T-helper 2 cell (primary cell): Measurements from ENCODE around the gene INTS7.

Experiments
- DNase-seq, 5 experiments: peaks; one replicate each; pipeline versions ENCODE4 v3.0.0 to v3.0.0-alpha.2; 2012 to 2022

INTS7 gene

DNA sequence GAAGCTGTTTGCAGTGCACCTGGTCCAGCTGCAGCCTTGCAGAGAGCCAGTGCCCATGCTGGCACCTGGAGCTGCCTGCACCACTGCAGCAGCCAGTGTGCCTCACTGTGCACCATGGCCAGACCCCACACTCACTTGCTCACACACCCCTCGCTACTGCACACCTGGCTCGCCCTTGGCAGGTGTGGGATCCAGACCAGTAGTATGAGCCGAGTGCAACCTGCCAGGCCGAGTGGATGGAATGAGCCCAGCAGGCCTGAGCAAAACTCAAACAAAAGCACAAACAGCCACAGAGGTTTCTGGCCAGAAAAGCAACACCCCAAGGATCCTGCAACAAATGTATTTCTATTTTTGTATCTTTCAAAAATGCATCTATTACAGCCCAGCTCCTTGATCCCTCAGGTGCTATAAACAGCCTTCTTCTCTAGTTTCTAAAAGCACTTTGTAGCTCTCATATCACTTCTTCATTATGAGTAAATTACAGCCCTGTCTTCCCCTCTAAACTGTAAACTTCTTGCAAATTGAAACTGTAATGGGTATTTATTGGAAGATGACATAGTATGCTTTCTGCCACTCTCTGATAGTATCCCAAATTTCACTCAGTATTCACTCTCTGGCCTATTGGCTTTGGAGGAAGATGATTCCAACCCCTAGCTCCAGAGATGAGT lies 132.6 kb downstream of the INTS7 start:
- no peak for DNase-seq

DNA sequence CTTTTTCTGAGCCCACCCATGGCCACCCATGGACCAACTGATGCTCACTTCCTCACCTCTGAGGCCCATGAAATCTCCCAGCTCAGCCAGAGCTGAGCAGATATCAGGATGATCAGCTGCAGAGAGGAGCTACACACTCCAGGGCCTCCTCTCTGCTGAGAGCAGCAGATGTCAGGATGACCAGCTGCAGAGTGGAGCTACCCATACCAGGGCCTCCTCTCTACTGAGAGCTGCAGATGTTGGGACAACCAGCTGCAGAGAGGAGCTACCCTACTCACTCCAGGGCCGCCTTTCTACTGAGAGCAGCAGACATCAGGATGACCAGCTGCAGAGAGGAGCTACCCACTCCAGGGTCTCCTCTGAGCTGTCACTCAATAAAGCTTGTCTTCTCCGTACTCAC lies 133.4 kb downstream of the INTS7 start:
- DNase-seq: no peak

DNA sequence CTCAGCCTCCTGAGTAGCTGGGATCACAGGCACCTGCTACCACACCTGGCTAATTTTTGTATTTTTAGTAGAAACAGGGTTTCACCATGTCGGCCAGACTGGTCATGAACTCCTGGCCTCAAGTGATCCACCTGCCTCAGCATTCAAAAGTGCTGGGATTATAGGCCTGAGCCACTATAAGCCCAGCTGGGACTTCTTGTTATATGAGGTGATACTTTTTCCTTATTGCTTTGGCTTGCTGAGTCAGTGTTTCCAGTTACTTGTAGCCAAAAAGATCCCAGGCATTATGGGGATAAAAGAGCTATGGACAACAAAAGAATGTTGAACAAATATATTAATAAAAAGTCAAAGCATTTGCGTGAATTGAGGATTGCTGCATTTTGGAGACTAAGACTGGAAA lies 134.9 kb downstream of the INTS7 start:
- DNase-seq: no peak

DNA sequence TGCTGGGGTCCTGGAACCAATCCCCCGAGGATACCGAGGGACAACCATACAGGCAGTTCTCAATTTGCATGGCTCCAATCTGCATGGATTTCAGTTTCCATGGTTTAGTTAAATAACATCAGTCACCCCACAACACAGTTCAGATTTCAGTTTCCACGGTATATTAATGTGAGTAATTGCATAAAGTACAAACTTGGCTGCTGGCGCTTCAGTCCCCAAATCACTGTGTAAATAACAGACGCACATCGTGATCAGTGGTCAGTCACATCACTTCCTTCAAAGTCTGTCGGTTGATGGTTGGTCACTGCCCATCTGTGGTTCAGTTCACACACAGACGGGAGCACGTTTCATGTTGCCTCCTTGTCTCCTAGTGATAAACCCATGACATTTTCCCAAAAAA lies 138.4 kb downstream of the INTS7 start:
- no peak for DNase-seq

DNA sequence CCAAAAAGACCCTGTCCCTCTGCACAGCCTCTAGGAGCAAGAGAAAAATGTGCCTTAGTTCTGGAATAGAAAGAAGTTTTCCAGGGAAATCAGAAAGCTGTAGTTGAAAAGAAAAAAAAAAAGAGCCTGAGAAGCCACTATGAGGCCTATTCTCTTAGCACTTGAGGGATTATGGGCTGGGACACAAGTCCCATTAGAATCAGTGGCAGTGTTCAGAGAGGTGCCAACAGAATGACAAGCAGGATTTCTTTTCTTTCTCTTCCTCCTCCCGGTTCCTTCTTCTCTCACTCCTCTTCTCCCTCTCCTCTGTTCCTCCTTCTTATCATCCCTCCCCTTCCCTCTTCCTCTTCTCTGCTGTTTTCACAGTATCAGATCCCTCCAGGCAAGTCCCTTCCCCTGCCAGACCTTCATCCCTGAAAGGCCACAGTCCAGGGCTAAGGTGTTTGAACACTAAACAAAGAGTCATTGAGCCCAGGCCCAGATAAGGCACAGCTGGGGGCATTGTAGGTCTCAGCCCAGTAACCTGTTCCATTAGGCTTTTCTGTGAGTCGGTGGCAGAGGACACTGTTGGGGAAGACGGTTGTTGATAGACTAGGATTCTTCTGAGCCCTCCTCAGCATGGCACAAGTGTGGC lies 140.1 kb downstream of the INTS7 start:
- DNase-seq: no peak

DNA sequence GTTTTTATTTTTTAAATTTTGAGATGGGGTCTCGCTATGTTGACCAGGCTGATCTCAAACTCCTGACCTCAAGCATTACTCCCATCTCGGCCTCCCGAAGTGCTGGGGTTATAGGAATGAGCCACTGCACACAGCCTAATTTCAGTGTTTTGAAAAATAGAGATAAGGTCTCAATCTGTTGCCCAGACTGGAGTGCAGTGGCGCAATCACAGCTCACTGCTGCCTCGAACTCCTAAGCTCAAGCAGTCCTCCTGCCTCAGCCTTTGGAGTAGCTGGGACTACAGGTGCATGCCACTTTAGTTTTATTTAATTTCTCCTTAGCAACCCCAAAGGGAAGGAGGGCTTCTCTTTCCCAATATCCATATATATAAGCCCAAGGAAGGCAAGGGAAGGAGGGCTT lies 141.0 kb downstream of the INTS7 start:
- DNase-seq: no peak

DNA sequence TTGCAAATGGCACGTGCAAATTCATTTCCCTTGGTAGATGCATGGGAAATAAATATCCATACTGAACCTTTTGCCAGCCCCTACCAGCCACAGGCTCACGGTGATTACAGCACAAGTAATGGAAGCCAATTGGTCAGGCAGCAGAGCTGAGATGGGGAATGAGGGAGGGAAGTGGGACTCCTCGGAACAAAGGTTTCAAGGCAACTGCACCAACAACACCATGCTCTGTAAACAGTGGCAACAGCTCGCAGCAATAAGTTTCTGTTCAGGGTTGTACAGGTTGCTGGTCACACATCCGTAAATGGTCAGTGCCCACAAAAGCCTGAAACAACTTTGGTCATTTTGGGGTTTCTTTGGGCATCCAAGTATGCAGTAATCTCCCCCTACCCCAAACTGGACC lies 142.1 kb downstream of the INTS7 start:
- no peak for DNase-seq

DNA sequence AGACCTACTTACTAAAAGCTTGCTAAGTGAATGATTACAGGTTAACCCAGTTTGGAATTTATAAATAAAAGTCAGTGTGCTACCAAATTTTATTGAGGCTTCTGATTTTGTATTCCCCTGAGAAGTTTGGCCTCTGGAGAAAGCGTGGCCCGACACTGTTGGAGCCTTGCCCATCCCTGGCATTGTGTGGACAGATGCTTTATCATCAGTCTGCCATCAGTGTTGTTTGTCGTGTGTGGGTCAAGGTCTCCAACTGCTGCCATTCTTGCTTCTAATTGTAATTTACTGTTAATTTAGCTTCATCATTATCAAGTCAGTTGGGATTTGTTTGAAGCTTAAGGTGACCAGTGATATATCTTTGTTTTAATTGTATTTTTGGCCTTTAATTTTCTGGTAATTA lies 142.8 kb downstream of the INTS7 start:
- DNase-seq: no peak

DNA sequence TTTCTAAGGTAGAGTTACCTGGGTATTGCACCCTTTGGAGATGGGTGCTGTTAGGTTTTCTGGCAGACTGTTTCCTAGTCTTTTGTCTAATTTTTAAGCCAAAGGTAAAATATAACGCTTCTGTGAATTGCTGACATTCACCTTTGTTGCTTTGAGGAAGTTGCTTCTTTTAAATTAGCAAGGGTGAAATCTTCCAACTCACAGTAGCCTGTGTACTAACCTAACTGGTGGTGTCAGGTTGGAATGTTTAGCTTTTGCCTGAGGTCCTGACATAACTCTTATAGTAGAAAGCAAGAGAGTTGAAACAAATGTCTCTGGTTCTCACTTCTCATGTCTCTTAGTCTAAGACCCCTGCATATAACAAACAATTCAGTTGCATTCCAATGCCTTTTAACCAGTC lies 143.6 kb downstream of the INTS7 start:
- DNase-seq: no peak
